OCI-LY3 (cell line): ENCODE data around the gene EIF2A.
"Not testable (repeated sequence)": the region's sequence is repeated elsewhere in the genome, so short reads cannot be mapped to it uniquely, and the experiment has no call there.

Experiments used
- H2AFZ ChIP-seq: fragments of 200-600, 300-600 bp; shearing (Covaris generic); 2 replicates; pipeline ENCODE4 v1.6.0; 2014; ENCODE audit warnings: antibody characterized with exemption, low read depth, low read length
- H3K27ac ChIP-seq: fragments of 200-600, 300-600 bp; sonication (generic); 2 replicates; pipeline ENCODE4 v1.5.1; 2014; ENCODE audit warnings: mild to moderate bottlenecking, low read length, moderate library complexity, mixed read lengths
- H3K27me3 ChIP-seq: fragments of 200-600, 300-600 bp; sonication (generic); 2 replicates; pipeline ENCODE4 v1.6.1; 2014; ENCODE audit warnings: low read depth, low read length, mixed read lengths
- H3K36me3 ChIP-seq: fragments of 200-600, 300-600 bp; sonication (generic); replicated peaks from 2 replicates; pipeline ENCODE3; 2014; ENCODE audit warnings: low read depth, low read length, mixed read lengths
- H3K4me1 ChIP-seq: fragments of 300-600, 200-600 bp; sonication (generic); 2 replicates; pipeline ENCODE4 v1.6.1; 2014; ENCODE audit warnings: low read length, mixed read lengths
- H3K4me2 ChIP-seq: fragments of 200-600, 300-600 bp; sonication (generic); 2 replicates; pipeline ENCODE4 v1.6.1; 2014; ENCODE audit warnings: low read length, mixed read lengths
- H3K4me3 ChIP-seq: fragments of 300-600, 200-600 bp; sonication (generic); 2 replicates; pipeline ENCODE4 v1.5.1; 2014; ENCODE audit warnings: antibody characterized with exemption, mild to moderate bottlenecking, low read length, moderate library complexity
- H3K79me2 ChIP-seq: fragments of 300-600, 200-600 bp; shearing (Covaris generic); 2 replicates; pipeline ENCODE4 v1.6.1; 2014; ENCODE audit warnings: mild to moderate bottlenecking, low read length, mixed read lengths
- H3K9ac ChIP-seq: fragments of 300-600, 200-600 bp; shearing (Covaris generic); 2 replicates; pipeline ENCODE4 v1.6.0; 2014; ENCODE audit warnings: mild to moderate bottlenecking, low read length, moderate library complexity
- H3K9me3 ChIP-seq: fragments of 200-600, 300-600 bp; shearing (Covaris generic); 2 replicates; pipeline ENCODE4 v1.6.1; 2014; ENCODE audit warnings: low read length, mixed read lengths; ENCODE audit not compliant: insufficient read depth
- H4K20me1 ChIP-seq: fragments of 200-600, 300-600 bp; sonication (generic); 2 replicates; pipeline ENCODE4 v1.6.1; 2016; ENCODE audit warnings: low read length, mixed read lengths; ENCODE audit not compliant: insufficient read depth
- CTCF ChIP-seq: fragments of 200-600, 300-600 bp; sonication (generic); IDR thresholded peaks from 2 replicates; pipeline ENCODE4 v1.5.1; 2014; ENCODE audit warnings: antibody characterized with exemption, low read length, low read depth
- EZH2phosphoT487 ChIP-seq: fragments of 200-600 bp; shearing (Covaris generic); IDR thresholded peaks from 2 replicates; pipeline ENCODE4 v1.6.1; 2018; ENCODE audit warnings: antibody characterized with exemption, mixed run types, low read depth

Gene EIF2A

DNA sequence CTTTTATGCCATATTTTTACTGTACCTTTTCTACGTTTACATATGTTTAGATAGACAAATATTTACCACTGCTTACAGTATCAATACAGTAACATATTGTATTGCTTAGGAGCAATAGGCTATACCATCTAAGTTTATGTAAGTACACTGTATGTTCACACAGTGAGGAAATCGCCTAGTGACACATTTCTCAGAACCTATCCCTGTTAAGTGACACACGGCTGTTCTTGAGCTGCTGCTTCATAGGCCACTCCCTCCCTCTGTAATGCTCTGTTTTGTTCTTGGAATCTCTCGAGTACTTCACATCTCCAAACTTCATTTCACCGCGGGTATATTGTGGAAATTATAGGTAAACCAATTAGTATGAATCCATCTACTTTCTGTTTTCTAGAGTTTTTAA is 43.2 kb downstream of the EIF2A start:
- Histone ChIP-seq H3K4me3 (no peak overlapping the region), H3K27ac (no peak overlapping the region), H4K20me1 (peaks cover 47% of the 10 kb centered on the region), H3K27me3 (no peaks in the 10 kb centered on the region), H3K4me1 (peaks cover 11% of the 10 kb centered on the region), H3K9ac (no peak overlapping the region), H3K4me2 (no peak overlapping the region), H3K9me3 (no peaks in the 10 kb centered on the region), H2AFZ (no peak overlapping the region), H3K79me2 (peaks cover 94% of the 10 kb centered on the region), H3K36me3 (peaks cover 29% of the 10 kb centered on the region)
- TF ChIP-seq EZH2phosphoT487 = no peak
- no peak for TF ChIP-seq CTCF

DNA sequence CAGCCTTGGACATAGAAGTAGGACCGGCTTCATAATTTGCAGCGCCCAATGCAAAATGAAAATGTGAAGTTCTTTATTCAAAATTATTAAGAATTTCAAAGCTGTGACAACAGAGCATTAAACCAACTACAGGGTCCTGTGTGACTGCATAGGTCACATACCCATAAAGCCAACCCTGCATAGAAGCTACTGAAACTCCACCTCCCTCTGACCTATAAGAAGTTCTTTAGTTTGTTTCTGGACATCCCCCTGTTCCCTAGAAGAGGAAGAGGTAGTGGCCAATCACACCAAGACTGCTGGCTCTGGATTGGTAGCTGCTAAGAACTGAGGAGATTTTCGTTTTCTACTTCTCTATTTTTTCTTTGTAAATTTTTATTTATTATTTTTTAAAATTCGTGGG is 47.6 kb downstream of the EIF2A start:
- H3K27ac ChIP-seq = no peak overlapping the region
- H3K4me2 ChIP-seq = no peak overlapping the region
- no peaks in the 10 kb centered on the region for H3K9me3 ChIP-seq
- H3K4me3 ChIP-seq = no peak overlapping the region
- H2AFZ ChIP-seq = no peak overlapping the region
- peaks cover 27% of the 10 kb centered on the region for H3K4me1 ChIP-seq
- H3K79me2 ChIP-seq = peaks cover 95% of the 10 kb centered on the region
- no peaks in the 10 kb centered on the region for H3K27me3 ChIP-seq
- no peak for TF ChIP-seq EZH2phosphoT487
- no peak for TF ChIP-seq CTCF
- no peak overlapping the region for H3K9ac ChIP-seq
- H3K36me3 ChIP-seq = peaks cover 20% of the 10 kb centered on the region
- peaks cover 30% of the 10 kb centered on the region for H4K20me1 ChIP-seq

- Histone ChIP-seq H3K4me2 (no peak overlapping the region), H3K4me1 (peaks cover 36% of the 10 kb centered on the region), H3K9ac (no peak overlapping the region), H3K9me3 (no peaks in the 10 kb centered on the region), H4K20me1 (0 out of 2 replicates have a peak, but pooled peaks cover 16% of the 10 kb centered on the region), H3K27ac (peak overlapping the region; percentile 96; the same call in 1 of the 2 replicates), H2AFZ (no peak overlapping the region), H3K36me3 (peaks cover 13% of the 10 kb centered on the region), H3K27me3 (no peaks in the 10 kb centered on the region), H3K4me3 (no peak overlapping the region), H3K79me2 (peaks cover 96% of the 10 kb centered on the region)
- no peak for TF ChIP-seq EZH2phosphoT487
- no peak for TF ChIP-seq CTCF
Measured at GRCh38 chr3:150597646-150598045, 51.1 kb downstream of the EIF2A start.

GRCh38 chr3:150599611-150600297 is 53.2 kb downstream of the EIF2A start:
- H3K9me3 ChIP-seq = no peaks in the 10 kb centered on the region
- peaks cover 96% of the 10 kb centered on the region for H3K79me2 ChIP-seq
- H3K9ac ChIP-seq = peak overlapping the region; percentile 95
- H3K4me1 ChIP-seq = peaks cover 36% of the 10 kb centered on the region
- H3K27me3 ChIP-seq = no peaks in the 10 kb centered on the region
- H4K20me1 ChIP-seq = peaks cover 7% of the 10 kb centered on the region
- TF ChIP-seq CTCF (no peak), EZH2phosphoT487 (no peak)
- peak overlapping the region; percentile 96 for H3K27ac ChIP-seq
- peak overlapping the region; percentile 74 for H3K4me2 ChIP-seq
- H3K4me3 ChIP-seq = peak overlapping the region; percentile 97
- H3K36me3 ChIP-seq = peaks cover 10% of the 10 kb centered on the region
- no peak overlapping the region for H2AFZ ChIP-seq

- H3K27me3 ChIP-seq, H3K9me3 ChIP-seq, H2AFZ ChIP-seq: not testable (repeated sequence)
- Histone ChIP-seq H3K4me3 (peak overlapping the region; percentile 97), H3K9ac (peak overlapping the region; percentile 95), H3K27ac (peak overlapping the region; percentile 96), H4K20me1 (peaks cover 17% of the 10 kb centered on the region), H3K36me3 (peaks cover 19% of the 10 kb centered on the region), H3K79me2 (peaks cover 97% of the 10 kb centered on the region), H3K4me1 (peaks cover 47% of the 10 kb centered on the region), H3K4me2 (peak overlapping the region; percentile 74)
Measured at GRCh38 chr3:150600647-150601530, 54.3 kb downstream of the EIF2A start.
